HEK293 (cell line): ENCODE results near the gene GAREM1.

Experiments used
- CTCF ChIP-seq: fragments of 450-650 bp; formaldehyde crosslinking; IDR thresholded peaks from 2 replicates; pipeline ENCODE4 v1.5.1; 2016; ENCODE audit warnings: missing biosample characterization, missing genetic modification characterization
- SCRT1 ChIP-seq: fragments of 450-650 bp; formaldehyde crosslinking; IDR thresholded peaks from 2 replicates; pipeline ENCODE4 v1.5.1; 2016; ENCODE audit warnings: missing biosample characterization, missing genetic modification characterization, borderline replicate concordance
- TRIM28 ChIP-seq: IDR thresholded peaks from 2 replicates; pipeline ENCODE4 v1.6.1; 2011; ENCODE audit warnings: low read length, control low read depth, borderline replicate concordance
- ZNF37A ChIP-seq: fragments of 450-650 bp; IDR thresholded peaks from 2 replicates; pipeline ENCODE4 v1.5.1; 2018; ENCODE audit warnings: missing biosample characterization, missing genetic modification characterization
- ZNF670 ChIP-seq: fragments of 450-650 bp; formaldehyde crosslinking; IDR thresholded peaks from 2 replicates; pipeline ENCODE4 v1.5.1; 2016; ENCODE audit warnings: missing biosample characterization, missing genetic modification characterization, low read depth
- ZNF777 ChIP-seq: fragments of 450-650 bp; formaldehyde crosslinking; IDR thresholded peaks from 2 replicates; pipeline ENCODE4 v1.5.1; 2017; ENCODE audit warnings: missing biosample characterization, missing genetic modification characterization, borderline replicate concordance

GRCh38 chr18:32237049-32237448 is 233.6 kb downstream of the GAREM1 start:
- TF ChIP-seq ZNF670 (tag by site-specific recombination) (no peak), CTCF (tag by site-specific recombination) (no peak), TRIM28 (no peak), SCRT1 (tag by site-specific recombination) (no peak), ZNF777 (tag by site-specific recombination) (no peak), ZNF37A (tag by site-specific recombination) (no peak)
